UCSD-AML1 (cell line): ENCODE measurements around the gene UBE2E2.

ENCODE experiments used
- DNase-seq: peaks from one replicate; lab custom pipeline; 2025; ENCODE audit not compliant: unreplicated experiment; lab: John Stamatoyannopoulos, UW

UBE2E2 gene

GRCh38 chr3:23192816-23193215, 10.3 kb upstream of the UBE2E2 start:
- DNase-seq: no peak

GRCh38 chr3:23193831-23194230, 9.3 kb upstream of the UBE2E2 start:
- DNase-seq: no peak

- no peak for DNase-seq
Observed at GRCh38 chr3:23198801-23199200, 4.3 kb upstream of the UBE2E2 start.

GRCh38 chr3:23199649-23200048, 3.5 kb upstream of the UBE2E2 start:
- no peak for DNase-seq

- no peak for DNase-seq
Observed at GRCh38 chr3:23201154-23201838, 1.8 kb upstream of the UBE2E2 start.

GRCh38 chr3:23202203-23202920, 765 bp upstream of the UBE2E2 start:
- DNase-seq: no peak

- DNase-seq: no peak
Observed at GRCh38 chr3:23203708-23204330, 692 bp downstream of the UBE2E2 start.

GRCh38 chr3:23206366-23206765, 3.2 kb downstream of the UBE2E2 start:
- no peak for DNase-seq

- DNase-seq: no peak
Observed at GRCh38 chr3:23209103-23209502, 6.0 kb downstream of the UBE2E2 start.

- no peak for DNase-seq
Observed at GRCh38 chr3:23209747-23210487, 6.8 kb downstream of the UBE2E2 start.

- no peak for DNase-seq
Observed at GRCh38 chr3:23213813-23214212, 10.7 kb downstream of the UBE2E2 start.

GRCh38 chr3:23217872-23218554, 14.9 kb downstream of the UBE2E2 start:
- DNase-seq: no peak

GRCh38 chr3:23219117-23219516, 16.0 kb downstream of the UBE2E2 start:
- no peak for DNase-seq

GRCh38 chr3:23219552-23219951, 16.4 kb downstream of the UBE2E2 start:
- no peak for DNase-seq

- no peak for DNase-seq
Observed at GRCh38 chr3:23221136-23221535, 18.0 kb downstream of the UBE2E2 start.

GRCh38 chr3:23232016-23232415, 28.9 kb downstream of the UBE2E2 start:
- no peak for DNase-seq

- DNase-seq: no peak
Observed at GRCh38 chr3:23232854-23233253, 29.7 kb downstream of the UBE2E2 start.

GRCh38 chr3:23235264-23235663, 32.1 kb downstream of the UBE2E2 start:
- no peak for DNase-seq

GRCh38 chr3:23236890-23237289, 33.8 kb downstream of the UBE2E2 start:
- DNase-seq: no peak

- DNase-seq: no peak
Observed at GRCh38 chr3:23238156-23238555, 35.0 kb downstream of the UBE2E2 start.

GRCh38 chr3:23238578-23238977, 35.5 kb downstream of the UBE2E2 start:
- DNase-seq: no peak
